ENCODE measurements around the gene PSMB5.
"Not testable (repeated sequence)": the region's sequence is repeated elsewhere in the genome, so short reads cannot be mapped to it uniquely, and the experiment has no call there.

Gene PSMB5

GRCh38 chr14:23043145-23043544 lies 8.4 kb upstream of the PSMB5 start:
- DNase-seq: no peak

GRCh38 chr14:23042162-23042965 lies 7.7 kb upstream of the PSMB5 start, which contains the start of gene PSMB11:
Gene PSMB11 (plus strand): TSS chr14:23042212. CDS start chr14:23042226, 14 bp downstream.
- DNase-seq: no peak

GRCh38 chr14:23041729-23042128 lies 7.0 kb upstream of the PSMB5 start:
- DNase-seq: no peak

GRCh38 chr14:23040100-23040499 lies 5.4 kb upstream of the PSMB5 start:
- no peak for DNase-seq

GRCh38 chr14:23035303-23036144 lies 824 bp upstream of the PSMB5 start:
- no peak for DNase-seq

GRCh38 chr14:23033801-23034497 lies 751 bp downstream of the PSMB5 start:
- no peak for DNase-seq

- DNase-seq: no peak
These were observed 1.4 kb downstream of the PSMB5 start for GRCh38 chr14:23033251-23033727.

GRCh38 chr14:23030936-23031335 lies 3.8 kb downstream of the PSMB5 start:
- DNase-seq: no peak

GRCh38 chr14:23028799-23029198 lies 5.9 kb downstream of the PSMB5 start:
- no peak for DNase-seq

GRCh38 chr14:23025151-23025814 lies 9.4 kb downstream of the PSMB5 start:
- DNase-seq: no peak

GRCh38 chr14:23024612-23025075 lies 10.1 kb downstream of the PSMB5 start:
- no peak for DNase-seq

GRCh38 chr14:23023795-23024152 lies 10.9 kb downstream of the PSMB5 start:
- DNase-seq: no peak

- no peak for DNase-seq
These were observed 11.5 kb downstream of the PSMB5 start for GRCh38 chr14:23023022-23023794.

GRCh38 chr14:23021889-23022442 lies 12.7 kb downstream of the PSMB5 start:
- no peak for DNase-seq

- DNase-seq: no peak
These were observed 13.3 kb downstream of the PSMB5 start for GRCh38 chr14:23021434-23021833.

- DNase-seq: no peak
These were observed 14.3 kb downstream of the PSMB5 start for GRCh38 chr14:23020143-23021128.

GRCh38 chr14:23018107-23018506 lies 16.6 kb downstream of the PSMB5 start:
- no peak for DNase-seq

- no peak for DNase-seq
These were observed 17.6 kb downstream of the PSMB5 start for GRCh38 chr14:23017091-23017490.

GRCh38 chr14:23015618-23016017 lies 19.1 kb downstream of the PSMB5 start:
- no peak for DNase-seq

GRCh38 chr14:23013749-23014054 lies 21.0 kb downstream of the PSMB5 start:
- not testable (repeated sequence) for DNase-seq

Measured in SIG-M5 (cell line).